ENCODE results near the gene CC2D1A.

The CC2D1A gene

GRCh38 chr19:13864046-13864666, 41.8 kb upstream of the CC2D1A start:
- TF ChIP-seq CTCF (IDR thresholded peaks at IDR 0.05) (no peak), ZFX (IDR thresholded peaks at IDR 0.05; ENCODE audit: borderline replicate concordance) (no peak)
- no peak overlapping the region for H3K27ac ChIP-seq

- no peak for TF ChIP-seq CTCF (IDR thresholded peaks at IDR 0.05)
- TF ChIP-seq ZFX (IDR thresholded peaks at IDR 0.05; ENCODE audit: borderline replicate concordance): no peak
- H3K27ac ChIP-seq: no peak overlapping the region
Observed at GRCh38 chr19:13864667-13865570, 41.1 kb upstream of the CC2D1A start.

- no peak for TF ChIP-seq ZFX (IDR thresholded peaks at IDR 0.05; ENCODE audit: borderline replicate concordance)
- no peak for TF ChIP-seq CTCF (IDR thresholded peaks at IDR 0.05)
- no peak overlapping the region for H3K27ac ChIP-seq
Observed at GRCh38 chr19:13865571-13866462, 40.2 kb upstream of the CC2D1A start.

GRCh38 chr19:13866463-13867046, 39.4 kb upstream of the CC2D1A start:
- TF ChIP-seq ZFX (IDR thresholded peaks at IDR 0.05; ENCODE audit: borderline replicate concordance): no peak
- H3K27ac ChIP-seq: no peak overlapping the region

- no peak overlapping the region for H3K27ac ChIP-seq
- TF ChIP-seq CTCF (IDR thresholded peaks at IDR 0.05) (no peak), ZFX (IDR thresholded peaks at IDR 0.05; ENCODE audit: borderline replicate concordance) (no peak)
Observed at GRCh38 chr19:13868663-13869062, 37.3 kb upstream of the CC2D1A start.

GRCh38 chr19:13869281-13869680, 36.7 kb upstream of the CC2D1A start:
- no peak for TF ChIP-seq CTCF (IDR thresholded peaks at IDR 0.05)
- no peak for TF ChIP-seq ZFX (IDR thresholded peaks at IDR 0.05; ENCODE audit: borderline replicate concordance)
- H3K27ac ChIP-seq: no peak overlapping the region

GRCh38 chr19:13870873-13871272, 35.1 kb upstream of the CC2D1A start:
- no peak for TF ChIP-seq ZFX (IDR thresholded peaks at IDR 0.05; ENCODE audit: borderline replicate concordance)
- no peak overlapping the region for H3K27ac ChIP-seq
